ENCODE measurements around the gene CCR2.

DNA sequence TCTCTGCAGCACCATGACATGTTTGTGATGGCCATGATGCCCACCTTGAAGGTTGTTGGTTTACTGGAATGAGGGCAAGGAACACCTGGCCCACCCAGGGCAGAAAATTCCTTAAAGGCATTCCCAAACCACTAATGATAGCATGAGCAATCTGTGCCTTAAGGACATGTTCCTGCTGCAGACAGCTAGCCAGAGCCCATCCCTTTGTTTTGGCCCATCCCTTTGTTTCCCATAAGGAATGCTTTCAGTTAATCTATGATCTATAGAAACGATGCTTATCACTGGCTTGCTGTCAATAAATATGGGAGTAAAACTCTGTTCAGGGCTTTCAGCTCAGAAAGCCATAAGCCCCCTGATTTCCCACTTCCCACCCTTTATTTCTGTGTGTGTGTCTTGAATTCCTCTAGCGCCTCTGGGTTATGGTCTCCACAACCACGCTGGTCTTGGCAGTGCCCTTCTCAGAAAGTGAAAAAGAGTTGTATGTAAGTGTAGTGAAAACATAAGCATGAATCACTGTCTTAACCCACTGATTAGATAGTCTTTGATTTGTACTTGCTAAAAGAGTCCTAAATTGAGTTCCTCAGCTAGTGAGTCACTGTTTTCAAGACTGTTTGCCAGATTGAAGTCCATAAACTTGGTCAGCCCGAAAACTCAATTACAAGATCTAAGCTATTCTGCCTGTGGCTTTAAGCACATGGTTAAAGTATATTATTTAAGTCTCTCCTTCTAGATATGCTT is 19.0 kb upstream of the CCR2 start:
- TF ChIP-seq, protein P1, sequence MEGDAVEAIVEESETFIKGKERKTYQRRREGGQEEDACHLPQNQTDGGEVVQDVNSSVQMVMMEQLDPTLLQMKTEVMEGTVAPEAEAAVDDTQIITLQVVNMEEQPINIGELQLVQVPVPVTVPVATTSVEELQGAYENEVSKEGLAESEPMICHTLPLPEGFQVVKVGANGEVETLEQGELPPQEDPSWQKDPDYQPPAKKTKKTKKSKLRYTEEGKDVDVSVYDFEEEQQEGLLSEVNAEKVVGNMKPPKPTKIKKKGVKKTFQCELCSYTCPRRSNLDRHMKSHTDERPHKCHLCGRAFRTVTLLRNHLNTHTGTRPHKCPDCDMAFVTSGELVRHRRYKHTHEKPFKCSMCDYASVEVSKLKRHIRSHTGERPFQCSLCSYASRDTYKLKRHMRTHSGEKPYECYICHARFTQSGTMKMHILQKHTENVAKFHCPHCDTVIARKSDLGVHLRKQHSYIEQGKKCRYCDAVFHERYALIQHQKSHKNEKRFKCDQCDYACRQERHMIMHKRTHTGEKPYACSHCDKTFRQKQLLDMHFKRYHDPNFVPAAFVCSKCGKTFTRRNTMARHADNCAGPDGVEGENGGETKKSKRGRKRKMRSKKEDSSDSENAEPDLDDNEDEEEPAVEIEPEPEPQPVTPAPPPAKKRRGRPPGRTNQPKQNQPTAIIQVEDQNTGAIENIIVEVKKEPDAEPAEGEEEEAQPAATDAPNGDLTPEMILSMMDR (optimal IDR thresholded peaks at IDR 0.05 in 1 of 3, IDR thresholded peaks at IDR 0.05 in 1 of 3, conservative IDR thresholded peaks at IDR 0.05 in 1 of 3; ENCODE audit: extremely low read depth in 1 of 3, insufficient read depth in 2 of 3, low read length in 3 of 3): no peak
- TF ChIP-seq EZH2 (IDR thresholded peaks at IDR 0.05; ENCODE audit: low read length): no peak
